ENCODE results near the gene BHMT. TPM values are rescaled to one million over a fixed set of nuclear protein-coding genes. Genes with fewer than 3 reads are reported as not detected.

BHMT gene
- total RNA-seq: not detected in 2 replicates

GRCh38 chr5:79111387-79111959, at the start of gene BHMT:
Gene BHMT (plus strand): TSS chr5:79111809. CDS start chr5:79111886, 77 bp downstream.
- Histone ChIP-seq H4K20me1 (ENCODE audit: insufficient read depth, low read length) (no peaks in the 10 kb centered on the region), H3K36me3 (ENCODE audit: insufficient read depth, low read length) (no peaks in the 10 kb centered on the region), H3K79me2 (ENCODE audit: insufficient read depth, low read length) (no peaks in the 10 kb centered on the region), H3K4me2 (ENCODE audit: insufficient read depth, low read length) (peak within 1 kb of the TSS; percentile 41), H3K4me1 (ENCODE audit: insufficient read depth, low read length) (peaks cover 7% of the 10 kb centered on the region), H3K27ac (ENCODE audit: low read depth, low read length) (no peak within 1 kb of the TSS), H3K4me3 (ENCODE audit: insufficient read depth, low read length) (peak within 1 kb of the TSS; percentile 24), H3K9me3 (ENCODE audit: low read depth, low read length) (no peaks in the 10 kb centered on the region), H3K27me3 (ENCODE audit: insufficient read depth, low read length) (peaks cover 47% of the 10 kb centered on the region), H2AFZ (ENCODE audit: low read length) (peak within 1 kb of the TSS; percentile 44)
- TF ChIP-seq CTCF (IDR thresholded peaks at IDR 0.05; ENCODE audit: extremely low read depth, low read depth, low read length): no peak
- no peak for DNase-seq (ENCODE audit: insufficient read length, low spot score, missing footprints)

- Histone ChIP-seq H3K27me3 (ENCODE audit: insufficient read depth, low read length) (no peaks in the 10 kb centered on the region), H2AFZ (ENCODE audit: low read length) (no peak overlapping the region), H4K20me1 (ENCODE audit: insufficient read depth, low read length) (no peaks in the 10 kb centered on the region), H3K79me2 (ENCODE audit: insufficient read depth, low read length) (no peaks in the 10 kb centered on the region), H3K4me3 (ENCODE audit: insufficient read depth, low read length) (no peak overlapping the region), H3K4me1 (ENCODE audit: insufficient read depth, low read length) (no peaks in the 10 kb centered on the region), H3K27ac (ENCODE audit: low read depth, low read length) (no peak overlapping the region), H3K36me3 (ENCODE audit: insufficient read depth, low read length) (no peaks in the 10 kb centered on the region), H3K4me2 (ENCODE audit: insufficient read depth, low read length) (no peak overlapping the region), H3K9me3 (ENCODE audit: low read depth, low read length) (no peaks in the 10 kb centered on the region)
- TF ChIP-seq CTCF (IDR thresholded peaks at IDR 0.05; ENCODE audit: extremely low read depth, low read depth, low read length): no peak
- no peak for DNase-seq (ENCODE audit: insufficient read length, low spot score, missing footprints)
Measured at GRCh38 chr5:79062436-79062835, 49.2 kb upstream of the BHMT start.

- Histone ChIP-seq H3K79me2 (ENCODE audit: insufficient read depth, low read length) (no peaks in the 10 kb centered on the region), H3K4me3 (ENCODE audit: insufficient read depth, low read length) (peak within 1 kb of the TSS; percentile 68), H3K27me3 (ENCODE audit: insufficient read depth, low read length) (no peaks in the 10 kb centered on the region), H3K4me1 (ENCODE audit: insufficient read depth, low read length) (no peaks in the 10 kb centered on the region), H4K20me1 (ENCODE audit: insufficient read depth, low read length) (no peaks in the 10 kb centered on the region), H3K36me3 (ENCODE audit: insufficient read depth, low read length) (no peaks in the 10 kb centered on the region), H3K4me2 (ENCODE audit: insufficient read depth, low read length) (peak within 1 kb of the TSS; percentile 74), H3K27ac (ENCODE audit: low read depth, low read length) (no peak within 1 kb of the TSS), H3K9me3 (ENCODE audit: low read depth, low read length) (peaks cover 3% of the 10 kb centered on the region), H2AFZ (ENCODE audit: low read length) (peak within 1 kb of the TSS; percentile 89)
- TF ChIP-seq CTCF (IDR thresholded peaks at IDR 0.05; ENCODE audit: extremely low read depth, low read depth, low read length): no peak
- peak; percentile 95 for DNase-seq (ENCODE audit: insufficient read length, low spot score, missing footprints)
Measured at GRCh38 chr5:79069488-79070349, 41.9 kb upstream of the BHMT start, which contains the start of the genes BHMT2 and DMGDH. Gene BHMT2 (plus strand): TSS chr5:79069767. CDS start chr5:79069783, 16 bp downstream. Gene DMGDH (minus strand): TSS chr5:79069674. CDS start chr5:79069620, 54 bp downstream.

GRCh38 chr5:79070350-79070667, 41.3 kb upstream of the BHMT start:
- H3K4me1 ChIP-seq (ENCODE audit: insufficient read depth, low read length): no peaks in the 10 kb centered on the region
- H3K27me3 ChIP-seq (ENCODE audit: insufficient read depth, low read length): no peaks in the 10 kb centered on the region
- H4K20me1 ChIP-seq (ENCODE audit: insufficient read depth, low read length): no peaks in the 10 kb centered on the region
- peak overlapping the region; percentile 74 for H3K4me2 ChIP-seq (ENCODE audit: insufficient read depth, low read length)
- H3K4me3 ChIP-seq (ENCODE audit: insufficient read depth, low read length): peak overlapping the region; percentile 68
- no peak for DNase-seq (ENCODE audit: insufficient read length, low spot score, missing footprints)
- peaks cover 3% of the 10 kb centered on the region for H3K9me3 ChIP-seq (ENCODE audit: low read depth, low read length)
- no peak overlapping the region for H3K27ac ChIP-seq (ENCODE audit: low read depth, low read length)
- TF ChIP-seq CTCF (IDR thresholded peaks at IDR 0.05; ENCODE audit: extremely low read depth, low read depth, low read length): no peak
- no peaks in the 10 kb centered on the region for H3K36me3 ChIP-seq (ENCODE audit: insufficient read depth, low read length)
- peak overlapping the region; percentile 89 for H2AFZ ChIP-seq (ENCODE audit: low read length)
- H3K79me2 ChIP-seq (ENCODE audit: insufficient read depth, low read length): no peaks in the 10 kb centered on the region

Measured in osteoblast (primary cell).